Nephron (organoid): ENCODE results near the gene CACNA1C.

Experiments used
- H3K27ac Mint-ChIP-seq, 3 experiments: 2 replicates each; pipeline ENCODE4 v1.8.0; 2020; ENCODE audit warnings: mixed read lengths in 3 of 3, mild to moderate bottlenecking in 2 of 3, moderate library complexity in 1 of 3
- H3K27me3 Mint-ChIP-seq: 2 replicates; pipeline ENCODE4 v1.8.0; 2021; ENCODE audit warnings: low read depth, mild to moderate bottlenecking, moderate library complexity, mixed read lengths
- H3K36me3 Mint-ChIP-seq: 2 replicates; pipeline ENCODE4 v1.8.0; 2020; ENCODE audit warnings: low read depth, mixed read lengths
- H3K4me1 Mint-ChIP-seq: 2 replicates; pipeline ENCODE4 v1.8.0; 2020; ENCODE audit warnings: mixed read lengths
- H3K4me3 Mint-ChIP-seq, 3 experiments: 2 replicates each; pipeline ENCODE4 v1.8.0; 2020; ENCODE audit warnings: mild to moderate bottlenecking in 3 of 3, mixed read lengths in 3 of 3, moderate library complexity in 2 of 3
- H3K9me3 Mint-ChIP-seq: 2 replicates; pipeline ENCODE4 v1.8.0; 2020; ENCODE audit warnings: mixed read lengths
- TF ChIP-seq, protein P1 (sequence below), 3 experiments: fragments of 200-600 bp; sonication (generic); IDR thresholded peaks; one replicate each; pipeline ENCODE4 v1.5.0; 2021; ENCODE audit warnings: antibody characterized with exemption in 3 of 3; ENCODE audit not compliant: unreplicated experiment in 3 of 3

Gene CACNA1C

DNA sequence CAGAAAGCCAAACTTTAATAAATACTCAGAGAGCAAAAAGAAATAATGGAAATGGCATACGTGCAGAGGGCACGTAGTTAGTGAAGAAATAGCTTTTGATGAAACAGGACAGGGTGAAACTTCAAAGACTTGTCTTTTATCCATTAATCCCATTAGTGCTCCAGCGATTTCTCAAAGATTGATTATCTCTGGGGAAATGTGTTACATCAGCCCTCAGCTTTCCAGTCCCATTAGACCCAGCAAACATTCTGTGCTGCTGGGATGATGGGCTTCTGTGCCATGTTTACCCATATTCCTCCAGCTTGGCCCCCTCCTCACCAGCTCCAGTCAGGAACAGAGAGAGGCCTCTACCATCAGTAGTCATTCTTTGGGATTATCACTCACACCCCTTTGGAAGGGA is 113.1 kb downstream of the CACNA1C start:
- Mint-ChIP-seq H3K36me3 (peaks cover 14% of the 10 kb centered on the region), H3K4me3 (no peak overlapping the region)
- TF ChIP-seq, protein P1, sequence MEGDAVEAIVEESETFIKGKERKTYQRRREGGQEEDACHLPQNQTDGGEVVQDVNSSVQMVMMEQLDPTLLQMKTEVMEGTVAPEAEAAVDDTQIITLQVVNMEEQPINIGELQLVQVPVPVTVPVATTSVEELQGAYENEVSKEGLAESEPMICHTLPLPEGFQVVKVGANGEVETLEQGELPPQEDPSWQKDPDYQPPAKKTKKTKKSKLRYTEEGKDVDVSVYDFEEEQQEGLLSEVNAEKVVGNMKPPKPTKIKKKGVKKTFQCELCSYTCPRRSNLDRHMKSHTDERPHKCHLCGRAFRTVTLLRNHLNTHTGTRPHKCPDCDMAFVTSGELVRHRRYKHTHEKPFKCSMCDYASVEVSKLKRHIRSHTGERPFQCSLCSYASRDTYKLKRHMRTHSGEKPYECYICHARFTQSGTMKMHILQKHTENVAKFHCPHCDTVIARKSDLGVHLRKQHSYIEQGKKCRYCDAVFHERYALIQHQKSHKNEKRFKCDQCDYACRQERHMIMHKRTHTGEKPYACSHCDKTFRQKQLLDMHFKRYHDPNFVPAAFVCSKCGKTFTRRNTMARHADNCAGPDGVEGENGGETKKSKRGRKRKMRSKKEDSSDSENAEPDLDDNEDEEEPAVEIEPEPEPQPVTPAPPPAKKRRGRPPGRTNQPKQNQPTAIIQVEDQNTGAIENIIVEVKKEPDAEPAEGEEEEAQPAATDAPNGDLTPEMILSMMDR (IDR thresholded peaks at IDR 0.05; ENCODE audit: unreplicated experiment in 3 of 3) = no peak

DNA sequence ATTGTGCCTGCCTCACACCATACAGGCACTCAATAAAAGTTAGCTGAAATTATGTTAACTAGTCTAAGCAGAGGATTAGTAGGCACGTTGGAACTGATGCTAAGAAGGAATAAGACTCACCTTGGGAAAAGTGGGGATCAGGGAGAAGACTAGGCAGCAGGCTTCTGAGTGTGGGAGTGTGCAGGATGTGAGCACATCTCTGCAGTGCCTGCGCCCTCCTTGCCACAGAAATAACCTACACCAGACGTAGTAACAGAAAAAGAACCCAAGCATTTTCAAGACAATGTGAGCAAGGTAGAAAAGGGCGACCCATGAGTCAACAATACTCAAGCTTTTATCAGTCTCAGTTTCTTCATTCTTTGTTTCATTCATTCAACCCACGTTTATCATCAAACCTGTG is 113.9 kb downstream of the CACNA1C start:
- peaks cover 14% of the 10 kb centered on the region for H3K36me3 Mint-ChIP-seq
- peaks cover 18% of the 10 kb centered on the region for H3K9me3 Mint-ChIP-seq
- H3K4me3 Mint-ChIP-seq = no peak overlapping the region
- H3K27me3 Mint-ChIP-seq = peaks cover 4% of the 10 kb centered on the region
- TF ChIP-seq, protein P1 (IDR thresholded peaks at IDR 0.05; ENCODE audit: unreplicated experiment in 3 of 3) = no peak
- no peak overlapping the region for H3K27ac Mint-ChIP-seq
- H3K4me1 Mint-ChIP-seq = peaks cover 48% of the 10 kb centered on the region

More for the DNA sequence above, 113.1 kb downstream of the CACNA1C start:
- Mint-ChIP-seq H3K27ac (peak overlapping the region; percentile 59 to 85 (median 66)), H3K27me3 (peaks cover 4% of the 10 kb centered on the region), H3K9me3 (peaks cover 18% of the 10 kb centered on the region), H3K4me1 (peaks cover 51% of the 10 kb centered on the region)

- Mint-ChIP-seq H3K4me1 (peaks cover 44% of the 10 kb centered on the region), H3K27ac (no peak overlapping the region), H3K9me3 (peaks cover 18% of the 10 kb centered on the region), H3K4me3 (no peak overlapping the region), H3K36me3 (peaks cover 14% of the 10 kb centered on the region), H3K27me3 (peaks cover 4% of the 10 kb centered on the region)
- TF ChIP-seq, protein P1 (IDR thresholded peaks at IDR 0.05; ENCODE audit: unreplicated experiment in 3 of 3) = no peak
Measured at GRCh38 chr12:2167231-2167630, 114.4 kb downstream of the CACNA1C start.

- no peak overlapping the region for H3K4me3 Mint-ChIP-seq
- H3K9me3 Mint-ChIP-seq = peaks cover 18% of the 10 kb centered on the region
- no peak overlapping the region for H3K27ac Mint-ChIP-seq
- H3K36me3 Mint-ChIP-seq = peaks cover 14% of the 10 kb centered on the region
- TF ChIP-seq, protein P1 (IDR thresholded peaks at IDR 0.05; ENCODE audit: unreplicated experiment in 3 of 3) = no peak
- H3K4me1 Mint-ChIP-seq = peaks cover 38% of the 10 kb centered on the region
- H3K27me3 Mint-ChIP-seq = peaks cover 4% of the 10 kb centered on the region
Measured at GRCh38 chr12:2168808-2169207, 116.0 kb downstream of the CACNA1C start.

DNA sequence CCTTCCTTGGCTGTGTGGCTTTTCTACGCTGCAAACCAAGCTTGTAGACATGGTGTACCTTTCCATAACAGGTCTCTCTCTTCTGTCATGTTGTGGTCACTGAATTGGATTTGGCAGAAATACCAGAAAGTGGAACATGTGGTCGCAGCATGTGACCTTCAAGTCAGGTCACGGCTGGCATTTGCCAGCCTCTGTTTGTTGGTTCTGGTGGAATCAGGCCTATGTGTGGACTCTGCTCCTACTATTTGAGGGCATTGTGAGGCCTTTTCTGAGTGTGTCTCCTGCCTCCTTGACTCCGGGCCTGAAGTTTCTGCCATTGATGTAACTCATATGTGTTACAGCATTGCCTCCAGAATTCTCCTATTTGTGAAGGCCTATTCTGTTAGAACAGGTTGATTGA is 116.7 kb downstream of the CACNA1C start:
- Mint-ChIP-seq H3K27me3 (peaks cover 4% of the 10 kb centered on the region), H3K4me3 (no peak overlapping the region), H3K9me3 (peaks cover 18% of the 10 kb centered on the region), H3K4me1 (peaks cover 31% of the 10 kb centered on the region), H3K36me3 (peaks cover 14% of the 10 kb centered on the region), H3K27ac (no peak overlapping the region)
- TF ChIP-seq, protein P1 (IDR thresholded peaks at IDR 0.05; ENCODE audit: unreplicated experiment in 3 of 3) = no peak

DNA sequence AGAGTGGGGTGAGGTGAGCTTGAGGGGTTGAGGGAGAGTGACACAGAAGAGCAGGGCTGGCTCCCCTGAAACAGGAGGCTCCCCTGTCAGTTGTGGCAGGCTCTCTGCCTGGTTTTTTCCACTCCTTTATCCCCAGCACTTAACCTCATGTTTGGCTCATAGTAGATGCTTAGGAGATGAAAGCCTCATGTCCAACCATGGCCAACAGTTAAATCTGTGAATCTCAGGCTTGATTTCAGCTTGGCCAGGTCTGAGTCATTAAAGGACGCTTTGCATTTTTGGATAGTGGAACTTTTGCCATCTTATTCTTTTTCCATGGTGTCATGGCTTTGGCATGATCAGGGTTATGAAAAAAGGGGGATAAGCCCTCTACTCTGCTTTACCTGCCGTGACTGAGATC is 117.2 kb downstream of the CACNA1C start:
- H3K27me3 Mint-ChIP-seq = peaks cover 4% of the 10 kb centered on the region
- peaks cover 18% of the 10 kb centered on the region for H3K9me3 Mint-ChIP-seq
- H3K36me3 Mint-ChIP-seq = peaks cover 14% of the 10 kb centered on the region
- no peak overlapping the region for H3K4me3 Mint-ChIP-seq
- H3K27ac Mint-ChIP-seq = no peak overlapping the region
- H3K4me1 Mint-ChIP-seq = peaks cover 27% of the 10 kb centered on the region
- TF ChIP-seq, protein P1 (IDR thresholded peaks at IDR 0.05; ENCODE audit: unreplicated experiment in 3 of 3) = no peak
